HT1080 (cell line): ENCODE measurements around the gene KMT2E. TPM values are rescaled to one million over a fixed set of nuclear protein-coding genes. Genes with fewer than 3 reads are reported as not detected.
"Not testable (repeated sequence)": the region's sequence is repeated elsewhere in the genome, so short reads cannot be mapped to it uniquely, and the experiment has no call there.

Experiments
- DNase-seq: peaks from one replicate; pipeline ENCODE4 v3.0.0-alpha.2; 2015; ENCODE audit warnings: low read depth
- total RNA-seq: library from RNA; depleted of rRNA; stranded (reverse); fragments of >200 nt; shearing (Covaris generic); gene quantifications from 2 replicates; pipeline ENCODE4 v1.2.3, GENCODE V29; 2014

Gene KMT2E
- total RNA-seq, 1 experiment from 2014 or later = 23.3 TPM

GRCh38 chr7:105026750-105027149 is 12.7 kb downstream of the KMT2E start:
- no peak for DNase-seq

- no peak for DNase-seq
These were observed 13.3 kb downstream of the KMT2E start for GRCh38 chr7:105027176-105027853.

GRCh38 chr7:105028004-105028403 is 14.0 kb downstream of the KMT2E start:
- DNase-seq = no peak

DNA sequence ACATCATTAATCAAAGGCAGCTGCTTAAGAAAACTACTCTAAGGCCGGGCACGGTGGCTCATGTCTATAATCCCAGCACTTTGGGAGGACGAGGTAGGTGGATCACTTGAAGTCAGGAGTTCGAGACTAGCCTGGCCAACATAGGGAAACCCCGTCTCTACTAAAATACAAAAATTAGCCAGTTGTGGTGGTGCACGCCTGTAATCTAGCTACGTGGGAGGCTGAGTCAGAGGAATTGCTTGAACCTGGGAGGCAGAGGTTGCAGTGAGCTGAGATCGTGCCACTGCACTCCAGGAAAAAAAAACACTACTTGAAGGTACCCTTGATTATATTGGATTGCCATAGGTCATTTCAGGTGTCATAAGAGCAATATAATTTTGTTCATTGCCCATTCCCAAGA is 14.9 kb downstream of the KMT2E start:
- DNase-seq = not testable (repeated sequence)

DNA sequence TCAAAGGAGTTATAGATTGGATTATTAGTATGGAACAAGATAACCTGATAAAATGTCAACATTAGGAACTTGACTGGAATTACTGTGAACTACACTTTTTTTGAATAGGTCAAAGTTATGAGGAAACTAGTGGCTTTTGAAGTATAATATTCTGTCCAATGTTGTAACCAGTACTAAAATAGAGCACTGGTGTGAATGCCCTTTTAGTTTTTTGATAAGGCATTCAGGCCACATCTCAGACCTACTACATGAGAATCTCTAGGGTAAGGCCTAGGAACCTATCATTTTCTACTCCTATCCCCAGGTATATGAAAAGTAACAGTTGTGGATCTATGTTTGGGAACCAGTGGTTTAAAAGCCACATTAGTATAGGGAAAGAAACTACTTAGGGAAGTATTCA is 16.4 kb downstream of the KMT2E start:
- DNase-seq = no peak

DNA sequence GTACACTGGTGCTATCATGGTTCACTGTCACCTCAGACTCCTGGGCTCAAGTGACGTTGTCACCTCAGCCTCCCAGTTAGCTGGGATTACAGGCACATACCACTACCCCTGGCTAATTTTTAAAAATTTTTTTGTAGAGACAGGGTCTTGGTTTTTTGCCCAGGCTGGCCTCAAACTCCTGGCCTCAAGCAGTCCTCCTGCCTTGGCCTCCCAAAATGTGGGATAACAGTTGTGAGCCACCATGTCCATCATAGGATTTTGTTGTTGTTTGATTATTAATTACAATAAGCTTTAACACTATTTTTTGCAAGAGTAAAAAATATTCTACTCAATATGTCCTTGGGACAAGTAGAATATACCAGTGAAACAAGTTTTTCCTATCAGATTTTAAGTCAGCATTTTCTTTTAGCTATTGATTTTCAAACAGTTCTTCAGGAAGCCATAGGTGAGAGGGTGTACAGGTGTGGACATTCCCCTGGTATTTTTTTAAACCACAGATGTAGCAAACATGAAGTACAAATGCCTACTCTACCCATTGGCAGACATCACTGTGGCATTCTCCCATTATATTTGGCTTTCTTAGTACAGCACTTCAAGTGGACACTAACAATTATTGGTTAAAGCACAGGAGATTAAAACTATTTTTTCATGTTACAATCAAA is 18.7 kb downstream of the KMT2E start:
- no peak for DNase-seq

DNA sequence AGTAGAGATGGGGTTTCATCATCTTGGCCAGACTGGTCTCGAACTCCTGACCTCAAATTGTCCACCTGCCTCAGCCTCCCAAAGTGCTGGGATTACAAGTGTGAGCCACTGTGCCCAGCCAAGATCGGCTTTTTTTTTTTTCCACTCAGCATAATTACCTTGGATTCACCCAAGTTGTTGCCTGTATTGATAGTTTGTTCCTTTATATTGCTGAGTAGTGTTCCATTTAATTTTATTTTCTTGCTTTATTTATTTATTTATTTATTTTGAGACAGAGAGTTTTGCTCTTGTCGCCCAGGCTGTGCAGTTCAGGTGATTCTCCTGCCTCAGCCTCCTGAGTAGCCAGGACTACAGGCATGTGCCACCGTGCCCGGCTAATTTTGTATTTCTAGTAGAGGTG is 21.3 kb downstream of the KMT2E start:
- DNase-seq = no peak

GRCh38 chr7:105036217-105037168 is 22.5 kb downstream of the KMT2E start:
- no peak for DNase-seq

GRCh38 chr7:105037319-105037718 is 23.3 kb downstream of the KMT2E start:
- no peak for DNase-seq

- DNase-seq = no peak
These were observed 30.6 kb downstream of the KMT2E start for GRCh38 chr7:105044449-105045070.

GRCh38 chr7:105046414-105046813 is 32.4 kb downstream of the KMT2E start:
- no peak for DNase-seq

DNA sequence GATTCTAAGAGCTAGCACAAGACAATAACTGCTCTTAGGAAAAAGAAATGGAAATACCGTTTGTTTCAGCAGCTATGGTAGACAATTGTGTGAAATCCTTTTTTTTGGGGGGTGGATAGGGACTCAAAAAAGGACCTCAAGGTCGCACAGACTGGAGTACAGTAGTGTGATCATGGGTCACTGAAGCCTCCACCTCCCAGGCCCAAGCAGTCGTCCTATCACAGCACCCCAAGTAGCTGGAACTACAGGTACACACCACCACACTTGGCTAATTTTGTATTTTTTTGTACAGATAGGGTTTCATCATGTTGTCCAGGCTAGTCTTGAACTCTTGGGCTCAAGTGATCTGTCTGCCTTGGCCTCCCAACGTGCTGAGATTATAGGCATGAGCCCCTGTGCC is 33.9 kb downstream of the KMT2E start:
- no peak for DNase-seq

DNA sequence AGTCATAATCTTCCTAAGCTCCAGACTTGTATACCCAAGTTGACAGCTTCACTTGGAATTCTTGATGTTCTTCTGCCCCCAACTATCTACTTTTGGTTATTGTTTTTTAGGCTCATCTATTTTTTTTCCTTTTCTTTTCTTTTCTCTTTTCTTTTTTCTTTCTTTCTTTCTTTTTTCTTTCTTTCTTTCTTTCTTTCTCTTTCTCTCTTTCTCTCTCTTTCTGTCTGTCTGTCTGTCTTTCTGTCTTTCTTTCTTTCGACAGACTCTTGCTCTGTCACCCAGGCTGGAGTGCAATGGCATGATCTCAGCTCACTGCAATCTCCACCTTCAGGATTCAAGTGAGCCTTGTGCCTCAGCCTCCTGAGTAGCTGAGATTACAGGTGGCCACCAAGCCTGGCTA is 36.5 kb downstream of the KMT2E start:
- DNase-seq = no peak

GRCh38 chr7:105050899-105051298 is 36.9 kb downstream of the KMT2E start:
- DNase-seq = not testable (repeated sequence)

GRCh38 chr7:105055084-105055483 is 41.1 kb downstream of the KMT2E start:
- no peak for DNase-seq

DNA sequence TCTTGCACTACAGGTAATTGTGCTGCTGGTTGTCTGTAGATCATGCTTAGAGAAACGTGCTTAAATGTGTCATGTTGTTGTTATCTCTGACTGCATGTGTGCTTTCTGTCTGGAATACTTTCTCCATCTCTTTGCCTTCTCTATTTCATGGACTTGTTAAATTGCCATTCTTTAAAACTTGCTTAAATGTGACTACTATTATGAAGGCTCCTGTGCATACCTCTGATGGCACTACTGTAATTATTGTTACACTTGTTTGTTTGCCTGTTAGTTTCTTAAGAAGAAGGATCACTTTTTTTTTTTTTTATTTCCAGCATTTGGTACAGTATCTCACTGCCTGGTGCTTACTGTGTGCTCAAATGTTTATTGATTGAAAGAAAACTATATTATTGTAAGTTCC is 41.6 kb downstream of the KMT2E start:
- DNase-seq = no peak

- DNase-seq = no peak
These were observed 43.5 kb downstream of the KMT2E start for GRCh38 chr7:105057472-105057871.

DNA sequence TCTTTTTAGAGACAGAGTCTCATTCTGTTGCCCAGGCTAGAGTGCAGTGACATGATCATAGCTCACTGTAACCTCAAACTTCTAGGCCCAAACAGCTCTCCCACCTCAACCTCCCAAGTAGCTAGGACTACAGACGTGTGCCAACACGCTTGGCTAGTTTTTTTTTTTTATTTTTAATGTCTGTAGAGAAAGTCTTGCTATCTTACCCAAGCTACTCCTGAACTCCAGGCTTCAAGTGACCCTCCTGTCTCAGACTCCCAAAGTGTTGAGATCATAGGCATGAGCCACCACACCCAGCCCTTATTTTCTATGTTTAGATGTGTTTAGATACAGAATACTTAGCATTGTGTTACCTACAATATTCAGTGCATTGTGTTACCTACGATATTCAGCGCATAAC is 46.4 kb downstream of the KMT2E start:
- DNase-seq = no peak

- DNase-seq = no peak
These were observed 46.9 kb downstream of the KMT2E start for GRCh38 chr7:105060923-105061322.

DNA sequence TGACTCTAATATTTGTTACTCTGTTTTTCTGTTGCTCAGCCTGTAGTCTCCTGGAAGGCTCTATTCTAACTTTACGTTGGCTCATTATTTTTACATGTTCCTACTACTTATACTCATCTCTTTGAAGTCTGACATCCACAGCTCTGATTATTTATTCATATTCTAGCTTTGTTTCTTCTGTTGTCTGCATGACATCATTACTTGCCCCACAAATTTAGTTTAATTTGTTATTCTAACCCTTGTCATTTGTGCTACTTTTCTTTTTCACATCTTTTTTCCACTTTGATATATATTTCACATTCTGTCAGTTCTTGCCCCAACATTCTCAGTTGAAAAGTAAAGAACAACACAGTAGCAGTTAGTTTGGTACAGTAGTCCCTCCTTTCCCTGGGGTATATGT is 51.1 kb downstream of the KMT2E start:
- DNase-seq = no peak

DNA sequence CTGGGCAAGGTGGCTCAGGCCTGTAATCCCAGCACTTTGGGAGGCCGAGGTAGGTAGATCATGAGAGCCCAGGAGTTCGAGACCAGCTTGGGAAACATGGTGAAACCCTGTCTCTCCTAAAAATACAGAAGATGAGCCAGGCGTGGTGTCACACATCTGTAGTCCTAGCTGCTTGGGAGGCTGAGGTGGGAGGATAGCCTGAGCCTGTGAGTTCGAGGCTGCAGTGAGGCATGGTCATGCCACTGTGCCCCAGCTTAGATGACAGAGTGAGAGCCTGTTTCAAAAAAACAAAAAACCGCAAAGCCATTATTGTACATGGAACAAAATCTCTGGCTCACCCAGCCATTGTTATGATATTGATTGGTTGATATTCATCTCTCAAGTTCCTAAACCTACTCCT is 53.7 kb downstream of the KMT2E start:
- no peak for DNase-seq

DNA sequence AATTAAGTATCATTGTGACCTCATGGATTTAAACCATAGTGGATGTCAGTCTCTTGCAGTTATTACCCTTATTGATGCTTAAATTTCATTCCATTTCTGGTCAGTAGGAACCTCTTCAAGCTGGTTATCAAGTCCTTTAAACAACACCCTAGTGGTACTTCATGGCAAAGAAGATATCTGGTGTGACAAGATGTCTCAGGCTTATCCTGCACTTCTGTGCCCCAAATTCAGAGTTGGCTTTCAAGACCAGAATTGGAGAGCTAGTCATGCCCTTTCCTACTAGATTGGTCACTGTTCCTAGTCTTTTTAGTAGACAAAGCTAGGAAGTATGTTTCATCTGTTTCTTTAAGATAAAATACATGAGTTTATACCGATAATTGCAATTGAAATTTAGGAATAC is 54.9 kb downstream of the KMT2E start:
- DNase-seq = no peak
